LNCaP clone FGC (cell line): ENCODE data around the gene SERINC1.

Experiments
- DNase-seq: peaks from one replicate; pipeline ENCODE4 v3.0.0-alpha.2; 2011; ENCODE audit warnings: low read depth
- H3K4me3 ChIP-seq: 2 replicates; pipeline ENCODE4 v1.5.1; 2011; ENCODE audit warnings: mild to moderate bottlenecking, low read depth, low read length, control low read depth
- TF ChIP-seq, protein P1 (sequence below): IDR thresholded peaks from 2 replicates; pipeline ENCODE4 v1.5.1; 2012; ENCODE audit warnings: mild to moderate bottlenecking; ENCODE audit not compliant: control insufficient read depth, insufficient read depth; ENCODE audit errors: extremely low read depth

SERINC1 gene

DNA sequence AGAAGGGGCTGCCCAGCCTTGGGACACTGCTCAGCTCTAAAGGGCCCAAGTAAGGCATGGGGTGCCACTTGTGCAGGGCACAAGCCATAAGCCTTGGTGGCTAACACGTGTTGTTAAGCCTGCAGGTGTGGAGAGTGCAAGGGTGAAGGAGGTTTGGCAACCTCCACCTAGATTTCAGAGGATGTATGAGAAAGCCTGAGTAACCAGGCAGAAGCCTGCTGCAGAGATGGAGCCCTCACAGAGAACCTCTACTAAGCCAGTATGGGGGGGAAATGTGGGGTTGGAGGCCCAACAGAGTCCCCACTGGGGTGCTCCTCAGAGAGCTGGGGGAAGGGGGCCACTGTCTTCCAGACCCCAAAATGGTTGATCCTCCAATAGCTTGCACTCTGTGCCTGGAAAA is 32.6 kb downstream of the SERINC1 start:
- TF ChIP-seq, protein P1, sequence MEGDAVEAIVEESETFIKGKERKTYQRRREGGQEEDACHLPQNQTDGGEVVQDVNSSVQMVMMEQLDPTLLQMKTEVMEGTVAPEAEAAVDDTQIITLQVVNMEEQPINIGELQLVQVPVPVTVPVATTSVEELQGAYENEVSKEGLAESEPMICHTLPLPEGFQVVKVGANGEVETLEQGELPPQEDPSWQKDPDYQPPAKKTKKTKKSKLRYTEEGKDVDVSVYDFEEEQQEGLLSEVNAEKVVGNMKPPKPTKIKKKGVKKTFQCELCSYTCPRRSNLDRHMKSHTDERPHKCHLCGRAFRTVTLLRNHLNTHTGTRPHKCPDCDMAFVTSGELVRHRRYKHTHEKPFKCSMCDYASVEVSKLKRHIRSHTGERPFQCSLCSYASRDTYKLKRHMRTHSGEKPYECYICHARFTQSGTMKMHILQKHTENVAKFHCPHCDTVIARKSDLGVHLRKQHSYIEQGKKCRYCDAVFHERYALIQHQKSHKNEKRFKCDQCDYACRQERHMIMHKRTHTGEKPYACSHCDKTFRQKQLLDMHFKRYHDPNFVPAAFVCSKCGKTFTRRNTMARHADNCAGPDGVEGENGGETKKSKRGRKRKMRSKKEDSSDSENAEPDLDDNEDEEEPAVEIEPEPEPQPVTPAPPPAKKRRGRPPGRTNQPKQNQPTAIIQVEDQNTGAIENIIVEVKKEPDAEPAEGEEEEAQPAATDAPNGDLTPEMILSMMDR: no peak
- DNase-seq: no peak
- no peak overlapping the region for H3K4me3 ChIP-seq

DNA sequence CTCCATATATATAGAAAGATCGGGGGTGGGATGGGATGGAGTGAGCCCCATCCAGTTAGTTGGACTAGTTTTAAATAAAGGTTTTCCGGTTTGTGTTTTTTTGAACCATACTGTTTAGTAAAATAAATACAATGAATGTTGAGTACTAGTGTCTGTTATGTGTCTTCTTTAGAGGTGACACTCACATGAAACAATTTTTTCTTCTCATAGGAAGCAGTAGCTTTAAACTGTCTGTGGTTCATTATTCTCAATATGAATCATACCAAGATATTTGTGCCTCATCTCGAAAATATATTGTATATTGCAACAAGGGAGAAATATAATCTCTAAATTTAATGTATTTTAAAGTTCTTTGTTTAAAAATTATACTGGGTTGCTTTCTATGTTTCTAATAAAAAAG is 38.8 kb downstream of the SERINC1 start:
- DNase-seq: no peak
- H3K4me3 ChIP-seq: no peak overlapping the region
- TF ChIP-seq, protein P1: no peak

DNA sequence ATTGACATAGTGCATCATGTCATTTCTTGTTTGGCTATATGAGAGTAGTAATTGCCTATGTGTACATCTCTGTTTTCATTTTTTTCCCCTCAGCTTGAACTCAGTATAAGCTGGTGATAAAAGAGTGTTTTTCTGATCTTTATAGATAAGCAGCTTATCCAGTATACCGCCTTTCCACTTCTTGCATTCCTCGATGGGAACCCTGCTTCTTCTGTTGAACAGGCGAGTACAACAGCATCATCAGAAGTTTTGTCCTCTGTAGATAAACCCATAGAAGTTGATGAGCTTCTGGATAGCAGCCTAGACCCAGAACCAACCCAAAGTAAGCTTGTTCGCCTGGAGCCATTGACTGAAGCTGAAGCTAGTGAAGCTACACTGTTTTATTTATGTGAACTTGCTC is 39.8 kb downstream of the SERINC1 start:
- H3K4me3 ChIP-seq: no peak overlapping the region
- DNase-seq: no peak
- TF ChIP-seq, protein P1: no peak

DNA sequence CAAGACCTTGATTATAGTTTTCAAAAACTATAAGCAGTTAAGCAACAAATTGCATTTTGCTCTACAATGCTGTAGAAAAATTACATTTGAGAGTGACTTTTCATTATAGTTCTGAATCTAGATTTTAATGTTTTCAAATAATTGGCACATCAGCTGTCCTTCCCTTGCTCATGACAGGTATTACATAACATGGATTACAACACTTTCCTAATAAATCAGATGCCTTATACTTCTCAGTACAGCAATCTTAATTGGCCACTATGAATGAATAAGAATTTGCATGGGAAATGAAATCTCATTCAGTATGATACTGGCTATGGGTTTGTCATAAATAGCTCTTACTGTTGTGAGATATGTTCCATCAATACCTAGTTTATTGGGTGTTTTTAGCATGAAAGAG is 42.3 kb downstream of the SERINC1 start:
- no peak for DNase-seq
- TF ChIP-seq, protein P1: no peak
- no peak overlapping the region for H3K4me3 ChIP-seq

DNA sequence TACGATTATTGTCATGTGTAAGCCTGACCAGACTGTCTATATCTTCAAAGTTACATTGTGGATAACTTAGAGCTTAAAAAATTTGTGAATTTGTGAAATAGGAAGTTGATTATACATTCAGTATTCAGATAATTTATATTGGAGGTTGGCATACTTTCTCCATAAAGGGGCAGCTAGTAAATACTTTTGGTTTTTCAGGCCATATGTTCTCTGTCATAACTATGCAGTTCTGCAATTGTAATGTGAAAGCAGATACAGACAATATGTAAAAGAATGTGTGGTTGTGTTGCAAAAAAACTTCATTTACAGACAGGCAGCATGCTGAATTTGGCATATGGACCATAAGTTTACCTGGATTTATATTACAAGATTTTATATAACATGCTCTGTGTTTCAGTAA is 42.8 kb downstream of the SERINC1 start:
- no peak for DNase-seq
- H3K4me3 ChIP-seq: no peak overlapping the region
- TF ChIP-seq, protein P1: no peak

DNA sequence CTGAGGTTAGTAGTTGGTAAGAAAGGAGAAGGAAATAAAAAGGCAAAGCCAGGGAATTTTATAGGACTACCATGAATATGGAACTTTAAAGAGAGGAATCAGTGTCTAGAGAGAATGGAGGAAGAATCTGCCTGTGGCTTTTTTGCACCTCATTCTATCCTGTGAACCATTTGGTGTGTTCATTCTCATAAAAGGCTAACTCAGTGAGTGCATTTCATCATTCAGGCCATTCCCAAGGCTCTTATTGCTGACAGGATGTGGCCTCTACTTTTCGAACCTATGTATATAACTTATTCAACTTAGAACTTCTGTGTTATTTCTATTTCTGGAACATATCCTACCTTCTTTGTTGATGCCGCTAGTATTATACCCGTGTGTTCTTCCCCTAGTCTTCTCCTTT is 45.0 kb downstream of the SERINC1 start:
- DNase-seq: no peak
- H3K4me3 ChIP-seq: no peak overlapping the region
- TF ChIP-seq, protein P1: no peak

DNA sequence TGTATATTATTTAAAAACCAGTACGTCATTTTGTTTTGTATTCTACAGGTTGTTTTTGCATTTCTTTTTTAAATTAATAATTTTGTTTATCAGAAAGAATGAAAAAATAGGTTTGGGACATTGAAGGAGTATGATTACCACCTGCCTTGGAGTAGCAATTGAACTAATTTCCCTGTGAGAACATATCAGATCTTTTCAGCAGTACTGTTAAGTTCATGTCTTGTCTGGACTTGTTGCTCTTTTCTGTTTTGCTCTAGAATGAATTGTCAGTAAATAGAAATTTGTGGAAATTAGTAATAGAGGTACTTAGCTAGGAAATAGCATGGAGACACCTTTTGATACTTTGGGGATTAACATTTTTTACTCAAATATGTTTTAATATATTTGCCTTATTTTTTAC is 47.9 kb downstream of the SERINC1 start:
- H3K4me3 ChIP-seq: no peak overlapping the region
- no peak for DNase-seq
- TF ChIP-seq, protein P1: no peak
